CD4-positive, alpha-beta T cell treated with Interleukin-12 subunit alpha and Interleukin-12 subunit beta, for 1 hour (primary cell): Measurements from ENCODE around the gene CCNF.

ENCODE experiments used
- DNase-seq: peaks from one replicate; pipeline ENCODE4 v3.0.0-alpha.2; 2020

Gene CCNF

GRCh38 chr16:2458887-2459646 lies 29.8 kb downstream of the CCNF start:
- no peak for DNase-seq

GRCh38 chr16:2459647-2460390 lies 30.6 kb downstream of the CCNF start, which contains the start of gene TEDC2:
TEDC2 (plus strand) TSS chr16:2460109; CDS start chr16:2460145, 36 bp downstream.
- peak; percentile 97 for DNase-seq

GRCh38 chr16:2460391-2460713 lies 31.1 kb downstream of the CCNF start:
- DNase-seq: no peak

GRCh38 chr16:2460916-2461315 lies 31.7 kb downstream of the CCNF start:
- DNase-seq: no peak

- DNase-seq: no peak
Observed at GRCh38 chr16:2462031-2462866, 33.0 kb downstream of the CCNF start.

- DNase-seq: no peak
Observed at GRCh38 chr16:2464333-2464732, 35.1 kb downstream of the CCNF start.

- no peak for DNase-seq
Observed at GRCh38 chr16:2465653-2466415, 36.6 kb downstream of the CCNF start.

- no peak for DNase-seq
Observed at GRCh38 chr16:2466667-2467527, 37.6 kb downstream of the CCNF start.

GRCh38 chr16:2467528-2468232 lies 38.4 kb downstream of the CCNF start:
- no peak for DNase-seq

GRCh38 chr16:2468233-2468724 lies 39.0 kb downstream of the CCNF start:
- DNase-seq: peak; percentile 24

- no peak for DNase-seq
Observed at GRCh38 chr16:2468725-2469398, 39.6 kb downstream of the CCNF start.

- no peak for DNase-seq
Observed at GRCh38 chr16:2469399-2470233, 40.4 kb downstream of the CCNF start.

GRCh38 chr16:2470234-2470601 lies 41.0 kb downstream of the CCNF start:
- no peak for DNase-seq

GRCh38 chr16:2470603-2471015 lies 41.4 kb downstream of the CCNF start:
- no peak for DNase-seq

- DNase-seq: no peak
Observed at GRCh38 chr16:2471016-2471652, 41.9 kb downstream of the CCNF start, which contains the start of gene NTN3. NTN3 (plus strand) TSS chr16:2471297; CDS start chr16:2471702, 405 bp downstream.

GRCh38 chr16:2471653-2472487 lies 42.6 kb downstream of the CCNF start:
- DNase-seq: no peak

- no peak for DNase-seq
Observed at GRCh38 chr16:2472488-2472864, 43.2 kb downstream of the CCNF start.
